Coronary artery (tissue), 2 donors: ENCODE data around the gene NXPH4.

Source experiments
- DNase-seq: peaks from one replicate; pipeline ENCODE4 v3.0.0-alpha.2; 2017; ENCODE audit warnings: low spot score
- H3K27ac ChIP-seq, 2 donors: fragments of 200-600 bp; sonication (generic); one replicate each; pipeline ENCODE4 v1.5.1; 2016 to 2019
- H3K4me3 ChIP-seq: fragments of 200-600 bp; sonication (generic); 2 replicates; pipeline ENCODE4 v1.5.1; 2016; ENCODE audit warnings: mild to moderate bottlenecking, moderate library complexity
- CTCF ChIP-seq: fragments of 200-600 bp; sonication (generic); IDR thresholded peaks from one replicate; pipeline ENCODE4 v1.5.1; 2019; ENCODE audit warnings: antibody characterized with exemption

The NXPH4 gene

GRCh38 chr12:57231276-57232021, 14.9 kb downstream of the NXPH4 start:
- DNase-seq, result no peak
- no peak for TF ChIP-seq CTCF
- Histone ChIP-seq H3K27ac (peak overlapping the region; percentile 54 to 88), H3K4me3 (peak overlapping the region; percentile 78)

GRCh38 chr12:57232156-57232756, 15.7 kb downstream of the NXPH4 start:
- Histone ChIP-seq H3K4me3 (no peak overlapping the region), H3K27ac (no peak overlapping the region)
- DNase-seq, result no peak
- no peak for TF ChIP-seq CTCF

- TF ChIP-seq CTCF, result no peak
- DNase-seq, result no peak
- Histone ChIP-seq H3K27ac (peak overlapping the region in 1 of 2 donors; percentile 87), H3K4me3 (no peak overlapping the region)
Observed at GRCh38 chr12:57233357-57234232, 17.0 kb downstream of the NXPH4 start.

- TF ChIP-seq CTCF, result no peak
- H3K27ac ChIP-seq, result peak overlapping the region; percentile 58 to 87
- no peak overlapping the region for H3K4me3 ChIP-seq
- DNase-seq, result no peak
Observed at GRCh38 chr12:57234233-57234570, 17.6 kb downstream of the NXPH4 start.

GRCh38 chr12:57234571-57235016, 18.0 kb downstream of the NXPH4 start:
- Histone ChIP-seq H3K4me3 (peak overlapping the region; percentile 55), H3K27ac (peak overlapping the region; percentile 58 to 87)
- TF ChIP-seq CTCF, result no peak
- DNase-seq, result no peak

- peak; percentile 90 for DNase-seq
- Histone ChIP-seq H3K27ac (peak overlapping the region; percentile 58 to 87), H3K4me3 (peak overlapping the region; percentile 55)
- TF ChIP-seq CTCF, result no peak
Observed at GRCh38 chr12:57235017-57235727, 18.6 kb downstream of the NXPH4 start.
